CD4-positive, alpha-beta T cell treated with Interleukin-2 at 100 ng/mL for 4 hours (primary cell): ENCODE data around the gene VAV3.
A peak's percentile ranks its signal among the peaks of the same experiment; 100 is the strongest.

Experiments
- DNase-seq: peaks from one replicate; pipeline ENCODE4 v3.0.0-alpha.2; 2020; ENCODE audit warnings: low spot score

VAV3 gene

DNA sequence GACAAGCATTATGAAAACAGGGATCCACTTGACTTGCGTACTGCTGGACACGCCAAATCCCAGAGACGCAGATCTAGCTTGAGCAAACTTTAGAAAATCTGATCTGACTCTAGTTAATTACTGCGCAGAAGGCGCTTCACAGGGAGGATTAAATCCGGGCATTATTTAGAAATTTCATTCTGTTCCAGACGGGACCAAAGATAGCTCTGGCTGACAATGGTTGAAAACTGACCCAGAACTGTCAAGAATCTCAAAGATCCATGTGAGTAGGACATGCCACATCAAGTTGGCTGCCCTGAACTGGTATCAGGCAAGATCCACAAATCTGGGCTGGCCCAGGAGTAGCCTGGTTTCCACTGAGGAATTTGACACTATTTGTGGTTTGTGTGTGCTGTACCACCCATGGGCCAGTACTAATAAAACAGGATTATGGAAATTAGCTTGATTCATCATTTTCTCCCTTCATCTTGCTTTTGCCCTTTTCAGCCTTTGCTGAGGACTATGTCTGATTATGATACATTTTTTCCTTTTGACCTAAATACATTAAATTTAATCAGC lies 171.0 kb downstream of the VAV3 start:
- no peak for DNase-seq

DNA sequence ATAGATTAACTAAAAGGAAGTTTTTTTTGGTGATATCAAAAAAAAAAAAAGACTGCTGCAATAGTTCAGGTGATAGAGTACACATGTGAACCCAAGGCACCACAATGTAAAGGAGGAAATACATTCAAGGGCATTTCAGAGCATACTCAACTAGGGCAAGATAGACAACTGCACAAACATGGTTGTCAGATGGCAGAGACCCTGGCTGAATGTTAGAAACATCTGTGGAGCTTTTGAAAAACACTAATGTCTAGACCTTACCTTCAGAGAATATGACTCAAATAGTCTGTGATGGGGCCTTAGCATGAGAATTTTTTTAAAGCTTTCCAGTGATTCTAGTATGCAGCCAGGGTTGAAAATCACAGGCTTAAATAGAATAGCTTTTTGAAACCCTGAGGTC lies 173.6 kb downstream of the VAV3 start:
- peak; percentile 20 for DNase-seq

DNA sequence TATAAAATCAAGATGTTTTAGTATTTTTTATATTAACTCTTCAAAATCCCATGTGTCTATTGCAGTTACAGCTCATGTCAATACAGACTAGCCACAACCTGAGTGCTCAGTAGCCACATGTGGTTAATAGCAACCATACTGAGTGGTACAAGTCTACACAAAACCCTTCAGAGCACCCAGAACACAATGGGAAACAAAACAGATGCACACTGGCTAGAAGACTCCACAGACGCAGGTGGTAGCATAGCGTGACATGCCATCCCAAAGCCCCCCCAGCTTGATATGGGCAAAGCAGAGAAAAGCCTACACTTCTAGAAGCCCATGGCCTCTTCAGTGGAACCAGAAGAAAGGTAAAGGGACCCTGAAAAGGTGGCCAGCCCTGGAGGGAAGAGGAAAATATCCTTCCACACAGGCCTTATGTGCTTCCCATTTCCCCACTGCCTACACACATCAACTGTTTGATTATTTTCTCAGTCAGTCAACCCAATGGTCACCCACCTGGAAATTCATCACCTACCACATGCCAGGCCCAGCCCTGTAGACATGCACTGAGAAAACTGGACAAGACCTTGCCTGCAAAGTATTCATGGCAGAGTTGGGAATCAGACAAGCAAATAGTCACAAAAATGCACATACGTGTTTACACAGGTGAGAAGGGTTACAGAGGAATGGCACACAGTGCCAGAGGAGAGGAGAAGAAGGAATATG lies 175.0 kb downstream of the VAV3 start:
- no peak for DNase-seq

DNA sequence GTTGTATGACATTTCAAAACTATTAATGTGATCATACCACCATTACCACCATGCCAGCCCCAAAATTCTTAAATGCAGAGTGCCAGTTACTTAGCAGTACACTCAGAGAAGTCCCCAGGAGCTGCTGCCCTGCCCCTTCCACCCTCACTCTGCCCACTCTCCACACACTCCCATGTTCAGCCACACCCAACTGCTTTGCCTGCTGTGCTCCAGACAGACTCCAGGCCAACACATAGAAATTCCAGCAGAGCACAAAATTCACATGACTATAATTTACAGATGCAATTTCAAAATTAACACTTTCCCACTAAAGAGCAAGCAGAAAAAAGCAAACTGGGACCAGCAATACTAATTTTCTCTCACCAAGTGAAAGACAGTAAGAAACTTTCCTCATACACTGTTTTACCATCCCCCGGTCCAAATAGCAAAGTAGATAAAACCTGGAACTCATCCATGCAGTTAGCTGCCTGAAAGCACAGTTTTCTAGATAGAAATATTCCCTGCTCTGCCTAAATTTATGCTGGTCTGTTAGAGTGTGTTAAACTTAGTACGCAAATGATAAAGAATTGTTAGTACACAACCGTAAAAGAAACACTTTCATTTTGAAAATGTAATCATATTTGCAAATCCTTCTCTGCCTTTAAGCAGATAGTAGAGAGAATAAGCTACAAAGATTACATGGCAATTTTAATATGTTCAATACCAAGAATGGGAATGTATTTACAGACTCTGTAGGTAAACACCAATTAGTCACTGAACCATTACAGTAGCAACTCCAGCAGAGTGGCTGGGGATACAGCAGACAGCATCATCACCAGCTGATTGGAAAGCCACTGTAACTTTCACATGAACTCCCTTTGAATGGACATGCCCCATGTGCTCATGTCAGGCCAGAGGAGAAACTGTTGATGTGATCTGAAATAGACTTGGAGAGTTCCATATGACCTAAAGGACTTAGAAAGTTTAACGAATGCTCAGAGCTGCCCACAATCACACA lies 176.5 kb downstream of the VAV3 start:
- peak; percentile 20 for DNase-seq

DNA sequence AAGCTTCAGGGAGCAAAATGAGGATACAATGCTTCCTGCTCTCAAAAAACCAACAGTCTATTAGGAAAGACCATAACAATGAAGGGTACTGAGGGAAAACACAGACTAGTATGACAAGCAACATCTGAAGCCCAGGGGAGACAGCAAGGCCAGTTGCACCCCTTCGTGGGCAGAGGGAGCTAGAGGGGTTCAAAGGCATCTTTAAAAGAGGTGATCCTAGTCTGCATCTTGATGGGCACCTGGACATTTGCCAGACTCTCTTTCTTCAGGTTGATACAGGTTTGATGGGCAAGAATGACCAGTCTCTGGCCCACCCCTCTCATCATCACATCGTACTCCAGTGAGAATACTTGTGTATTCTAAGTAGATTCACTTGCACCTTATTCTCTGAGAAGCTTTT lies 177.7 kb downstream of the VAV3 start:
- peak; percentile 26 for DNase-seq

DNA sequence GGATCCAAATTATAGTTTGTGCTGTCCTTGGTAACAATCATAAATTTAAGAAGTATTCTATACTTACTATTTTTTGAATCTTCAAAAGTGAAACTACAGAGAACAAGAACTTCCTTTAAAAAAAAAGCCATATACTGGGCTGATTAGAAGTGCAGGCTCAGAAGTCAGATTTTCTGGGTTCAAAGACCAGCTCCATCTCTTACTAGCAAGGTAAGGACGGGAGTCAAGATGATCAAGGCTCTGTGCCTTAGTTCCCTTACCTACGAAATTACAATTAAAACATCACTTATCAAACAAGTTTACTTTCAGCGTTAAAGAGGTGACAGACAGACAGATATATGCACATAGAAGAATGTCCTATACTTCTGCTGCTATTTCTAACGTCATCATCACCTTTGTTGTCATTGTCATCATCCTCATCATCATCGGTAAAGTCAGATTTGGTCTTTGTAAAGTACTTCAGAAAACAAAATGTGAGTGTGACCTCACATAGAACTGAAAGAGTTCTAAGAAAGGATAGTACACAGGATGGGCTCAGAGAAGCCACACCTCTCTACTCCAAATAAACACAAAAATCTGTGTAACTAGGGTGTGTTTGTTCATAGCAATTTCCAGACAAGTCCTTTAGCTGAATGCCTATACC lies 178.7 kb downstream of the VAV3 start:
- DNase-seq = peak; percentile 78

DNA sequence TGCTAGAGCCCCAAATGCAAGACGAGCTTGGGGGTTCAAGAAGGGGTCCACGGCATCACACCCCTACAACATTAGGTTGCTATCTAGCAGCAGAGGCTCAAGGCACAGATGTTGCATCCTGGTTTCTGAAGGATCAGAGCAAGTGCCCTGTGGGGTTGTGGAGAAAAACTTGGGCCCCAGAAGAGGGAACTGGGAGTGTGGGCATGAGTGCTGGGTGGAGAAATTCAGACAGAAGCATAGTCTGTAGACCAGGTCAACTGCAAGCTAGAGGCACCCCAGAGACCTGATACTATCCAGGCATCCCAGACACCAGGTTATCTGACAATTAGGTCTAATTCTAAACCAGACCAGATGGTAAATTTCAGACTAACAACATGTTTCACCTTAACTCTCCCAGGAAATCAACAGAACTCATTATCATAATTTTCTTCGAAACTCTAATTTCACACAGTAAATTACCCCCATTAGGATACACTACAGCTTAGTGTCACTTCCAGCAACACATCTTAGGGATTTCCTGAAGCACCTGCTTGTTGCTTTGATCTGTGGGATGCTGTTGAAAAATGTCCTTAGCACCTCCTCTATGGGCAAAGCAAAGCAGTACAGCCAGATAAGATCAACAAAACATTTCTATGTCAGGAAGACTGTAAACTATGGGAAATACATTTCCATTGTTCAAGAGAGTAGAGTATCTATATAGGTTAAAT lies 179.3 kb downstream of the VAV3 start:
- DNase-seq = peak; percentile 51

DNA sequence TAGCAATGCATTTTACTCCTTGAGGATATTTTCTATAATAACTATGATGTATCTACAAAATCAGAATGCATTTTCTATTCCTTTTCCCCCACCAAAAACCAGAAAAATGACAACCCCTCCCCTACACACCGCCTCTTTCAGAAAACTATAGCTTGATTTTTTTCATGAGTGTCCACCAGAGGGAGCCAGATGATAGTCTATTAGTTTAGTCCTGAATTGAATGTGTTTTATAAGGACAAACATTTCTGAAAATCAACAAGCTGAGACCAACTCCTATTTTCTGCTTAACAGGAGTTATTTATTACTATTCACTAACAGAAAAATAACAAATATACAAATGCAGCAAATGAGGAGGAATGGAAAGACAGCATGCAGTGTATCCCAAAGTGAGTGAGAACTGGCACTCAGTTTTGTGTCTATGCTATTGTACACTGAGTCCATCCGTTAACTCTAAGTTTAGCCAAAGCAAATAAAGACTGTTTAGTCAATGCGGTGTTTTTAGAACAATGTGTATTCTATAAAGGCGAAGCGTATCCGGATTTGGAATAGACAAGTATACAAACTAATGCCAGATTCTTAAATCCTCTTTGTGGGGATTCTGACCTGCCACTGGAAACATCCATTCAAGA lies 182.6 kb downstream of the VAV3 start:
- DNase-seq = peak; percentile 79

DNA sequence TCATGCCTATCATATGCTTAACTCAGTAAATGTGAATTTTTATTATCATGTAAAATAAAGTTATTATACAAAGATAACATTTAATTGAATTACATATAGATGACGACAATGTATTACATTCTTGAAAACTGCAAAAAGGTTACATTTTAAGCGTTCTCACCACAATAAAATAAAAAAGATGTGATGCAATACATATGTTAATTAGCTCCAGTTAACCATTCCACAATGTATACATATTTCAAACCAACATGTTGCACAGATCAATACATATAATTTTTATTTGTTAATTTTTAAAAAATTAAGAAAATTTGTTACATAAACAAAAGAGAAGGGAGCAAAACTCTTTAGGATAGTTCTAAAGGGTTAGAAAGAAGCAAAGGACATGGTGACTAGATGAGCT lies 183.7 kb downstream of the VAV3 start:
- DNase-seq = no peak

DNA sequence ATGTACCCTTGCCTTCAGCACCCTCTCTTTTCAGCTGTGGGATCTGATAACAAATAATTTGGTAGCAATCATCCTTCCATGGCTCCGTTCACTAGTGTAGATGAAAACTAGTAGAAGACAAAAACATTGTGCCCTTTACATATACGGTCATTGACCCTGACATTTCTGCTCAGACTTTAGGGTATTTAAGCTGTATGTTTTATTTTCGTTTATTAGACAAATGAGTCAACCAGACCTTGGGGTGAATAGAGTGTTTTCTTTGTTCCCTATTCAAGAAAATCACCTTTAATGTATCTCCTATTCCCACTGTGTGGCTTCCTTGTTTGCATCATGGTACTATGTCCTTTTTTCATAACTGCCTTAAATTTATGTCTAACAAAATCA lies 187.3 kb downstream of the VAV3 start:
- DNase-seq = no peak

DNA sequence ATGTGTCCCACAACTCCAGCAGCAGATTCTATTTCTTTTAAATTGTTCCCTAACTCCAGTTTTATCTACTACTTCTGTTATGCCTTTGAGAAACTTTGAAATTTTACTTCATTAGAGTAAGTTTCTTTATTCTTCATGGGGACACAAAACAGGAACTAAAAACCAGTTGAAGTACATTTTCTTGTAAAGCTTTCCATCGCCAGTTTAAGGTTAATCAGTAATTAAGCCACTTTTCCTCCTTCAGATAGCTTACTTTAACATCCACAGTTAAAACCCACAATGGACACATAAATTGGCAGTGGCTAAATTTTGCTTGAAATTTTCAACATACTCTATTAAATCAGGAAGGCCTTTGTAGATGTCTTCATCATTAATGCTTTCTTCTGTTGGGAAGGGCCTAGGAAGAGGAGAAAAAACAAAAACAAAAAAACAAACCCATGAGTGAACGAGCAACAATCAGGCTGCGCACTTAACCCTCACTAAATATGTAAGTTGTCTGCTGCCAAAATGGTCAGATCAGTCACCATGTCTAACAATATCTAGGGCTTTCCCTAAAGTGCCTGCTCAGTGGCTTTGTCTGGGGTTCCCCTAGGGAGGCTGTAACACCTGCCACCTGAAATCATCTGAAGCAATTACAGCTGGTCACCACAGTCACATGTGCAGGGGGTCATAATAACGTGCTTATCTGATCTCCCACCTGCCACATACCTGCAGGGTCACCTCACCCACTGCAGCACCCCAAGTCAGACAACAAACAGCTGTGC lies 187.9 kb downstream of the VAV3 start:
- DNase-seq = no peak

DNA sequence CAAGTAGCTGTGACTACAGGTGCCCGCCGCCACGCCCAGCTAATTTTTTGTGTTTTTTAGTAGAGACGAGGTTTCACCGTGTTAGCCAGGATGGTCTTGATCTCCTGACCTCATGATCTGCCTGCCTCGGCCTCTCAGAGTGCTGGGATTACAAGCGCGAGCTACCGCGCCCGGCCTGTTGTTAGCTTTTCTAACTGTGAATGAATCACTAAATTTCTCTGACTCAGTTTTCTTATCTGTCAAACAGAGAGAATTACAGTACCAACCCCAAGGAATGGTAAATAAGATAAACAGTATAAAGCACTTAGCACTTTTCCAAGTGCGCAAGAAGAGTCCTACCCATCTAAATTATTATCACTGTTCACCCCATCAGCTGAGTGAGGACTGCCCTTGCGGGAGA lies 193.6 kb downstream of the VAV3 start:
- no peak for DNase-seq

DNA sequence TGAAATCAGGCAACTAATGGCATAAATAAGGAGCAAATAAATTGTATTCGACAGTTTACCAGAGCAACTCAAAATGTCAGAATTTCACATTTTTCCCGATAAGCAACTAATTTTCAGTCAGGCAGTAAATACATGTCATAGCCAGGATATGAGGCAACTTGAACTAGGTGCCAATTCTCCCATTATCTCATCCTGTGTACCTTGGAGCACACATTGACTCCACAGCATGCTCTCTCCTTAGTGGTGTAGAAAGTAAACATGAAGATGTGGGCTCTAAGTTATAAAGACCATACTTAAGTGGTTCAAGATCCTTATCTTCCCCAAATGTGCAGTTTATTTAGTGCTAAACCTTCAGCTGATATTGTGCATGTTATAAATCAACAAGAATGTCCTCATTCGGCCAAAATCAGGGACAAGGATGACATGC lies 197.8 kb downstream of the VAV3 start:
- DNase-seq = no peak

DNA sequence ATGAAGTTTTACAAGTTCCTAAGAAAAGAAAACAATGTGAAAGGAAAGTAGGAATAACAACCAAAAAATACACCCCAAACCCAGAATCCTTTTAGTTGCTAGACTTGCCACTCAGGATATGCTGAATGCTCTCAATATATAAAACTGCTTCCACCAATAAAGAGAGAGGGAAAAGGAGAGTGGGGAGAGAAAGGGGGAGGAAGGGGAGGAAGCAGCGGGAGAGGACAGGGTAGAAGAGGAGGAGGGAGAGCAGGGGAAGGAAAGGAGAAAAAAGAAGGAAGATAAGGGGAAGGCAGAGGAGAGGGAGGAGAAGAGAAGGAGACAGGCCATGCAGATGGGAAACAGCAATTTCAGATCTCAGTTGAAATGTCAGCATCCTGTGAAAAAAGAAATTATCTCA lies 198.4 kb downstream of the VAV3 start:
- no peak for DNase-seq

DNA sequence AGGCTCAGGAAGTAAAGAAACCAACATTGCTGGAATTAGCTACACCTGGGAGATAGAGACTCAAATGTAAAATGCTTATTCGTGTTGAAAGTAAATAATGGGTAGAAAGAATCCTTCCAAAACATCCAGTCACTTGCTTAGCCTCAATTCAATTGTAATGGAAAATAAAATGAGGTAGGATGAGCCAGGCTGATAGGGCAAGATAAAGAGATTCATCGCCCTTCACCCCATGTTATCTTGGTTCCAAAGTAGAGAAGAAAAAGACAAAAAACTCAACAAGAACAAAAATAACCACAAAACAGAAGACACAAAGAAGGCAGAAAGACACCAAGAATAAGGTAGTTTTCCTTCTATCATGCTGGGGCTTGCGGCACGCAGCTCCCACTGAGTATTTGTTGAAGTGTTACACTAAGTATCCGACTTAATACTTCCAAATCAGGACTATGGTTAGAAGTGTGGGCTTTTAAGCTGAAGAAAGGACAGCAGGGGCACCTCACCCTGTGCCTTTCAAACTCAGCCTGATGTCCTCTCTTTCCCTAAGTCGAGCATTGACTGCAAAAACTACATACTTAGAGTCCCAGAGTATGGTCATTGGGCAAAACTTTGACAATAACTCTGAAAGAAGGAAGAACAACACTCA lies 202.1 kb downstream of the VAV3 start:
- DNase-seq = no peak

DNA sequence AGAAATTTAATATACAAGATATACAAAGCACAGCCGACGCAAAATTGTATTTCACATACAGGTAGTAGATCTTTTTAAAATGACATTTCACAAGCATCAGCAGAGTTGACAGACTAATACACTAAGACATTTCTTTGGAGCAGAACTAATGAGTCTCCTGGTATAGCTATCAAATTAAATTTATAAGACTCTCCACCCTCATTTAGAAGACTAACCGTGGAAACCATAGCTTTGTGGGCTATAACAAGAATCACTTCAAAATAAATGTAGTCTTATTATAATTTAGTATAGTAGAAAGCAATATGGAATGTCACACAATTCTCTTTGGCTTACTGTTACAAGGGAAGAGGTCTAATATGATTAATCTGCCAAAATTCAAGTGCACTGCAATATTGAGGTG lies 204.9 kb downstream of the VAV3 start:
- no peak for DNase-seq

DNA sequence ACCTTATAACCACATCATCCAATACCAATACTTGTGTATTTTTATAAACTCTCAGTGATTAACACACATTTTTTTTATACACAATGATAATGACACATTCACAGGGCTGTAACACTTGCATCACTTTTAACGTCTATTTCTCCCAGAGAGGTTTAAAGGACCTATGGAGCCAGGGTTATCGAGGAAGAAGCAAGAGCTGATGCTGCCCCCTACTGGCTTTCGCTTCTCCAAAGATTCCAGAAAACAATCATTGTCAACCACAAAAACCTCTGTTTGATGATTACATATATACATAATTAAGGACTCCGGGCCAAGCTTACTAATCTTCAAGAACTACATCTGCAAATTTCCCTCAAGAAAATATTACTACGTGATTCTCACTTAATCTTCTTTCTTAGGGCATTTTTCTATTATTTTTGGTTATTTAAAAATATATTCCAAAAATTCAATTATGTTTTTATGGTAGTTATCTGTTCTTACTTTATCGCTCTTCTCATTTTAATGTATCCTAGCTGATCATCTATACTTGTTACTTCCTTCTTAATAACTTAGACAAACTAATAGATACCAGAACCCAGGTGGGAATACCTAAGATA lies 214.5 kb downstream of the VAV3 start:
- peak; percentile 16 for DNase-seq

DNA sequence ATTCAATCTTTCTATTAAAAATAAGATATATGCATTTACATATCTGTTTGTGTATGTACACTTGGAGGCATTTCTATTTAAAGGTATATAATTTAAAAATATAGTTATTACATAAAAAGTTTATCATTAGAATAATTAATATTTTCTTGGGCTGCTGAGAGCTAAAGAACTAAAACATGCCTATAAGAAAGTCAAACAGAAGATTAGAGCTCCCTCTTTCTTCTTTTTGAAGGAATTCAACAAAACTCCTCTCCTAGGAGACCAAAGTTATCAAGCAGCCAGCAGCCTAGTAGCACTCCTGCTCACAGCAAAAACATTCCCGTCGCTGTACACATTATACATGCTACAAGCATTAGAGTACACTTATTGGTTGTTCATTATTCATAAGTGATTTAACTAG lies 216.4 kb downstream of the VAV3 start:
- no peak for DNase-seq

DNA sequence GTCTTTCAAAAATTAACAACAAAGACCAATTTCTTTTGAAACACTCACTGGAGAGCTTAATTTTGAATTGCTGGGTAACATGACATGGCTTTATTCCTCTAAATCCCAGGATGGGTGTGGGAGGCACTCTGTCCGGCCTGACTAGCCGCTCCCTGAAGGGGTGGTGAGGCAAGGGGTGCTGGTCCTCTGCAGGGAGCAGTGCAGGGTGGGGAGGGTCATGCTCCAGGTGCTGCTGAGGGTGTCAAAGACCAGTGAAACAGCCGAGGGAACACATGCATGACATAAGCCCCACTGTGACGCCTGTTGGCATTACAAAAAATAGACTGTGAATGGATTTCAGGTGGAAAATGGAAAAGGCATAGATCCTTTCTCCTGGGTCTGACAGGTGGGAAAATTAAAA lies 223.7 kb downstream of the VAV3 start:
- DNase-seq = no peak

DNA sequence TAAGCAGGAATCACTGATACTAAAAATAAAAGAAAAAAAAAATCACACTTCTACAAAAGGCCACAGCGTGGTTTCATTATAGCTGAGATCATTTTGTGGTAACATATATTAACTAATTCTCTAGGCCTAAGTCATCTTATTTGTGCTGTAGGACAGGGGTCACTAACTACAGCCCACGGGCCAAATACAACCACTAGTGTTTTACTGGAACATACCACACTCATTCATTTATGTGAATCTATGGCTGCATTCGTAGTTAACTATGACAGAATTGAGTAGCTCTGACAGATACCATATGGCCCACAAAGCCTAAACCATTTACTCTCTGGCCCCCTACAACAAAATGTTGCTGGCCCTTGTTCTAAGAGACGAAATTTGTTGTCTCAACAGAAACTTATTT lies 224.4 kb downstream of the VAV3 start:
- no peak for DNase-seq
